GM23338 (cell line): ENCODE results near the gene WTIP. TPM values are rescaled to one million over a fixed set of nuclear protein-coding genes. Genes with fewer than 3 reads are reported as not detected.

Experiments used
- ATAC-seq: fragments of 200-7000 bp; cut with Tn5 transposase; 3 replicates; pipeline ENCODE4 v1.9.1; 2020
- DNase-seq: peaks from one replicate; pipeline ENCODE4 v3.0.0-alpha.2; 2015; ENCODE audit warnings: low spot score
- H2AFZ ChIP-seq: fragments of 200-600 bp; sonication (generic); 2 replicates; pipeline ENCODE4 v1.8.0; 2016; ENCODE audit warnings: antibody characterized with exemption, mild to moderate bottlenecking, moderate library complexity
- H3F3A ChIP-seq: fragments of 200-600 bp; sonication (generic); replicated peaks from 2 replicates; pipeline ENCODE4 v1.8.0; 2017; ENCODE audit warnings: antibody characterized with exemption, mixed run types, low read depth
- H3K27ac ChIP-seq: fragments of 200-600 bp; sonication (generic); 2 replicates; pipeline ENCODE4 v1.6.1; 2016; ENCODE audit warnings: low read depth
- H3K27me3 ChIP-seq: fragments of 200-600 bp; sonication (generic); 2 replicates; pipeline ENCODE4 v1.8.0; 2016; ENCODE audit warnings: mild to moderate bottlenecking, mixed run types, moderate library complexity; ENCODE audit not compliant: insufficient read depth
- H3K36me3 ChIP-seq: fragments of 200-600 bp; sonication (generic); 2 replicates; pipeline ENCODE4 v1.8.0; 2016; ENCODE audit warnings: mild to moderate bottlenecking; ENCODE audit not compliant: insufficient read depth
- H3K4me1 ChIP-seq: fragments of 200-600 bp; sonication (generic); 2 replicates; pipeline ENCODE4 v1.8.0; 2016; ENCODE audit warnings: mild to moderate bottlenecking, moderate library complexity; ENCODE audit not compliant: insufficient read depth
- H3K4me2 ChIP-seq: fragments of 200-600 bp; sonication (generic); 2 replicates; pipeline ENCODE4 v1.7.1; 2017; ENCODE audit warnings: mixed run types
- H3K4me3 ChIP-seq: fragments of 200-600 bp; sonication (generic); 2 replicates; pipeline ENCODE4 v1.6.1; 2016; ENCODE audit warnings: mixed run types
- H3K79me2 ChIP-seq: fragments of 200-600 bp; sonication (generic); replicated peaks from 2 replicates; pipeline ENCODE4 v1.8.0; 2017; ENCODE audit warnings: mild to moderate bottlenecking; ENCODE audit not compliant: insufficient read depth
- H3K9me2 ChIP-seq: fragments of 200-600 bp; sonication (generic); 2 replicates; pipeline ENCODE4 v1.8.0; 2017; ENCODE audit not compliant: insufficient read depth
- H4K20me1 ChIP-seq: fragments of 200-600 bp; sonication (generic); replicated peaks from 2 replicates; pipeline ENCODE4 v1.8.0; 2017; ENCODE audit warnings: mild to moderate bottlenecking; ENCODE audit not compliant: insufficient read depth
- H3K27ac Mint-ChIP-seq: 2 replicates; pipeline ENCODE4 v1.8.0; 2020; ENCODE audit warnings: inconsistent platforms, mild to moderate bottlenecking, moderate library complexity, mixed read lengths
- H3K27me3 Mint-ChIP-seq: 3 replicates; pipeline ENCODE4 v1.8.0; 2022; ENCODE audit warnings: low read depth, mild to moderate bottlenecking, moderate library complexity, mixed read lengths, inconsistent platforms; ENCODE audit not compliant: insufficient read depth, poor library complexity
- H3K36me3 Mint-ChIP-seq: 3 replicates; pipeline ENCODE4 v1.8.0; 2021; ENCODE audit warnings: low read depth, mild to moderate bottlenecking, inconsistent platforms, moderate library complexity, mixed read lengths
- H3K4me1 Mint-ChIP-seq: 3 replicates; pipeline ENCODE4 v1.8.0; 2020; ENCODE audit warnings: mild to moderate bottlenecking, inconsistent platforms, mixed read lengths
- H3K4me3 Mint-ChIP-seq: 3 replicates; pipeline ENCODE4 v1.8.0; 2021; ENCODE audit warnings: moderate library complexity, mild to moderate bottlenecking, inconsistent platforms, mixed read lengths
- H3K9me3 Mint-ChIP-seq: 3 replicates; pipeline ENCODE4 v1.8.0; 2020; ENCODE audit warnings: moderate library complexity, mild to moderate bottlenecking, inconsistent platforms, mixed read lengths
- ETS1 ChIP-seq: IDR thresholded peaks from 2 replicates; pipeline ENCODE4 v1.6.1; 2016; ENCODE audit warnings: antibody characterized with exemption
- EZH2 ChIP-seq: fragments of 200-600 bp; sonication (generic); IDR thresholded peaks from one replicate; pipeline ENCODE4 v1.8.0; 2017; ENCODE audit warnings: antibody characterized with exemption, mild to moderate bottlenecking, low read depth; ENCODE audit not compliant: unreplicated experiment
- EZH2phosphoT487 ChIP-seq: fragments of 200-600 bp; sonication (generic); IDR thresholded peaks from one replicate; pipeline ENCODE4 v1.8.1; 2018; ENCODE audit warnings: antibody characterized with exemption; ENCODE audit not compliant: unreplicated experiment
- POLR2AphosphoS5 ChIP-seq: IDR thresholded peaks from 2 replicates; pipeline ENCODE4 v1.6.1; 2016; ENCODE audit warnings: antibody characterized with exemption, low read depth
- ZNF114 ChIP-seq: fragments of 250-450 bp; sonication (Bioruptor Pico); IDR thresholded peaks from 2 replicates; pipeline ENCODE4 v1.5.0; 2020; ENCODE audit warnings: mild to moderate bottlenecking, moderate library complexity
- ZNF462 ChIP-seq: fragments of 250-450 bp; sonication (Bioruptor Pico); IDR thresholded peaks from 2 replicates; pipeline ENCODE4 v1.5.0; 2020; ENCODE audit warnings: mild to moderate bottlenecking, moderate library complexity
- polyA plus RNA-seq: library from polyadenylated mRNA; unstranded; fragments of >200 nt; fragmentation: Nextera tagmentation; extraction: Ambion mirVana; gene quantifications from 2 replicates; pipeline ENCODE4 v1.2.1, GENCODE V29; 2016
- total RNA-seq: library from RNA; depleted of rRNA; stranded (reverse); fragments of >200 nt; shearing (Covaris generic); gene quantifications from 2 replicates; pipeline ENCODE4 v1.2.3, GENCODE V29; 2014

WTIP gene
- total and polyA plus RNA-seq, 2 experiments from 2014 or later, result 0.47 to 8.9 TPM

DNA sequence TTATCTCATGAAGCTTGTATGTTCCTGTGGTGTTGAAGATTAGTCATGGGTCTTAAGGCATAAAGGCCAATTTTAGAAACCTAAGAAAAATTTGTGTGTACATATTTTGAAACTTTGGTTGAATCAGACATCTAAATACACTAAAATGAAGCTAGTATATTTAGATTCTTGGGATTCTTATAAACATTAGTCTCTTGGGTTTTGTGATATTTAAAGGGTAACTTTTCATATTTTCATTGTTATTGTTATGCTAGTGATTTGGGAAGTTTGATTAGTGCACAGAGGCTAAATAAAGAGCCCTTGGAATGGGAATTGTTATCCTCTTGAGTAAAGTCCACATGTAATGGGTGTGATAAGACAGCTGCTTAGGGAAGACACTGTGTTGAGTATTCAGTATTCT is 28.8 kb upstream of the WTIP start (continued):
- TF ChIP-seq ZNF462 (no peak), ZNF114 (CRISPR knock-in tag) (no peak), EZH2phosphoT487 (no peak)

- H3K9me2 ChIP-seq, result no peaks in the 10 kb centered on the region
- H2AFZ ChIP-seq, result no peak overlapping the region
- peaks cover 72% of the 10 kb centered on the region for H3K79me2 ChIP-seq
- Mint-ChIP-seq H3K27ac (no peak overlapping the region), H3K27me3 (no peaks in the 10 kb centered on the region), H3K4me1 (peaks cover 8% of the 10 kb centered on the region; the same call in 2 of the 3 replicates), H3K4me3 (no peak overlapping the region), H3K9me3 (no peaks in the 10 kb centered on the region), H3K36me3 (peaks cover 84% of the 10 kb centered on the region)
- H3K4me2 ChIP-seq, result no peak overlapping the region
- peaks cover 69% of the 10 kb centered on the region for H3K36me3 ChIP-seq
- DNase-seq (no peak), ATAC-seq (no peak)
- peaks cover 37% of the 10 kb centered on the region for H4K20me1 ChIP-seq
- no peaks in the 10 kb centered on the region for H3K27me3 ChIP-seq
- H3K4me3 ChIP-seq, result no peak overlapping the region
- peaks cover 8% of the 10 kb centered on the region for H3F3A ChIP-seq
- no peaks in the 10 kb centered on the region for H3K4me1 ChIP-seq
- H3K27ac ChIP-seq, result no peak overlapping the region
- TF ChIP-seq ETS1, result no peak
- no peak for TF ChIP-seq POLR2AphosphoS5
- TF ChIP-seq EZH2, result no peak
Measured at GRCh38 chr19:34454091-34454490, 27.5 kb upstream of the WTIP start.
